Hematopoietic multipotent progenitor cell treated with erythropoietin and hydrocortisone succinate and interleukin-3 and kit ligand, for 6 days (in vitro differentiated cells): Measurements from ENCODE around the gene C3AR1.
"Not testable (repeated sequence)": the region's sequence is repeated elsewhere in the genome, so short reads cannot be mapped to it uniquely, and the experiment has no call there.

Experiments used
- DNase-seq: peaks from one replicate; pipeline ENCODE4 v3.0.0-alpha.2; 2015

Gene C3AR1

GRCh38 chr12:8057306-8057705, 8.9 kb downstream of the C3AR1 start:
- no peak for DNase-seq

- peak; percentile 33 for DNase-seq
Measured at GRCh38 chr12:8054816-8055215, 11.3 kb downstream of the C3AR1 start.

GRCh38 chr12:8052679-8053078, 13.5 kb downstream of the C3AR1 start:
- DNase-seq: peak; percentile 75

- no peak for DNase-seq
Measured at GRCh38 chr12:8050600-8051250, 15.4 kb downstream of the C3AR1 start.

GRCh38 chr12:8048906-8049305, 17.3 kb downstream of the C3AR1 start:
- no peak for DNase-seq

GRCh38 chr12:8047842-8048241, 18.3 kb downstream of the C3AR1 start:
- DNase-seq: no peak

GRCh38 chr12:8045952-8046944, 19.9 kb downstream of the C3AR1 start:
- DNase-seq: peak; percentile 90

GRCh38 chr12:8040791-8041190, 25.4 kb downstream of the C3AR1 start:
- DNase-seq: no peak

GRCh38 chr12:8038659-8039114, 27.5 kb downstream of the C3AR1 start:
- peak; percentile 84 for DNase-seq

- DNase-seq: no peak
Measured at GRCh38 chr12:8037947-8038346, 28.2 kb downstream of the C3AR1 start.

- peak; percentile 61 for DNase-seq
Measured at GRCh38 chr12:8037046-8037663, 29.0 kb downstream of the C3AR1 start.

- DNase-seq: no peak
Measured at GRCh38 chr12:8036346-8036745, 29.8 kb downstream of the C3AR1 start.

GRCh38 chr12:8035440-8036010, 30.6 kb downstream of the C3AR1 start:
- DNase-seq: no peak

GRCh38 chr12:8034802-8035201, 31.4 kb downstream of the C3AR1 start:
- DNase-seq: peak; percentile 81

GRCh38 chr12:8033153-8034044, 32.8 kb downstream of the C3AR1 start:
- peak; percentile 92 for DNase-seq

- peak; percentile 80 for DNase-seq
Measured at GRCh38 chr12:8032242-8033152, 33.7 kb downstream of the C3AR1 start, which contains the start of gene FOXJ2. FOXJ2 (plus strand) TSS chr12:8032716; CDS start chr12:8039833, 7,117 bp downstream.

- DNase-seq: peak; percentile 9
Measured at GRCh38 chr12:8031872-8032241, 34.3 kb downstream of the C3AR1 start.

- DNase-seq: not testable (repeated sequence)
Measured at GRCh38 chr12:8031017-8031416, 35.1 kb downstream of the C3AR1 start.

GRCh38 chr12:8030189-8030588, 36.0 kb downstream of the C3AR1 start:
- no peak for DNase-seq

- no peak for DNase-seq
Measured at GRCh38 chr12:8028267-8028666, 37.9 kb downstream of the C3AR1 start.

GRCh38 chr12:8027856-8028255, 38.3 kb downstream of the C3AR1 start:
- DNase-seq: no peak
